Activated T-helper 1 cell treated with anti-CD3 and anti-CD28 coated beads, Interleukin-12 subunit alpha, Interleukin-12 subunit beta, Interleukin-2, Interleukin-4 antibody, amounts not matched to agents 30 ng/mL and 10 ng/mL and 1 ng/mL, durations not matched to agents 14 hours and 24 hours and 36 hours (primary cell): Measurements from ENCODE around the gene CD40. TPM values are rescaled to one million over a fixed set of nuclear protein-coding genes. Genes with fewer than 3 reads are reported as not detected.

ENCODE experiments used
- DNase-seq: peaks from one replicate; pipeline ENCODE4 v3.0.0; 2021; ENCODE audit warnings: low spot score
- H3K27ac Mint-ChIP-seq: one replicate; pipeline ENCODE4 v1.8.0; 2021; ENCODE audit warnings: mild to moderate bottlenecking, mixed read lengths
- H3K27me3 Mint-ChIP-seq: one replicate; pipeline ENCODE4 v1.8.0; 2022; ENCODE audit warnings: mild to moderate bottlenecking, moderate library complexity, mixed read lengths; ENCODE audit not compliant: insufficient read depth
- H3K36me3 Mint-ChIP-seq: one replicate; pipeline ENCODE4 v1.8.0; 2021; ENCODE audit warnings: low read depth, mixed read lengths
- H3K4me1 Mint-ChIP-seq: one replicate; pipeline ENCODE4 v1.8.0; 2021; ENCODE audit warnings: low read depth, mixed read lengths
- H3K4me3 Mint-ChIP-seq: one replicate; pipeline ENCODE4 v1.8.0; 2021; ENCODE audit warnings: mild to moderate bottlenecking, moderate library complexity, mixed read lengths
- H3K9me3 Mint-ChIP-seq: one replicate; pipeline ENCODE4 v1.8.0; 2021; ENCODE audit warnings: mixed read lengths
- intact Hi-C: fragments of 100-400 bp; cut with micrococcal nuclease; formaldehyde crosslinking; loops from one replicate; pipeline ENCODE4 v1.15.1; 2024
- total RNA-seq: library from RNA; stranded (reverse); gene quantifications from 2 replicates; pipeline ENCODE4 v1.2.3, GENCODE V29; 2022

CD40 gene
- total RNA-seq, 1 donor from 2014 or later = 2.0 TPM

GRCh38 chr20:46150943-46151342 is 32.8 kb downstream of the CD40 start:
- Mint-ChIP-seq H3K27me3 (peaks cover 5% of the 10 kb centered on the region), H3K36me3 (no peaks in the 10 kb centered on the region), H3K27ac (no peak overlapping the region), H3K4me1 (no peaks in the 10 kb centered on the region), H3K9me3 (no peaks in the 10 kb centered on the region), H3K4me3 (no peak overlapping the region)
- intact Hi-C loops = no loop called here
- no peak for DNase-seq

- H3K36me3 Mint-ChIP-seq = no peaks in the 10 kb centered on the region
- H3K4me1 Mint-ChIP-seq = no peaks in the 10 kb centered on the region
- peaks cover 5% of the 10 kb centered on the region for H3K27me3 Mint-ChIP-seq
- no peak overlapping the region for H3K27ac Mint-ChIP-seq
- intact Hi-C loops = loop anchor here (1.0 kb wide), 1 partner anchor 129 kb away; no protein-coding TSS in a partner anchor
- no peak for DNase-seq
- no peak overlapping the region for H3K4me3 Mint-ChIP-seq
- no peaks in the 10 kb centered on the region for H3K9me3 Mint-ChIP-seq
Measured at GRCh38 chr20:46151936-46152335, 33.8 kb downstream of the CD40 start.

- Mint-ChIP-seq H3K27me3 (peaks cover 7% of the 10 kb centered on the region), H3K36me3 (no peaks in the 10 kb centered on the region), H3K4me3 (no peak overlapping the region), H3K9me3 (no peaks in the 10 kb centered on the region), H3K4me1 (no peaks in the 10 kb centered on the region), H3K27ac (no peak overlapping the region)
- DNase-seq = no peak
- intact Hi-C loops = loop anchor here (1.0 kb wide), 1 partner anchor 130 kb away; no protein-coding TSS in a partner anchor
Measured at GRCh38 chr20:46152824-46153586, 34.9 kb downstream of the CD40 start.

- Mint-ChIP-seq H3K9me3 (no peaks in the 10 kb centered on the region), H3K36me3 (no peaks in the 10 kb centered on the region), H3K4me1 (no peaks in the 10 kb centered on the region), H3K27ac (no peak overlapping the region), H3K27me3 (peaks cover 9% of the 10 kb centered on the region), H3K4me3 (no peak overlapping the region)
- no peak for DNase-seq
- intact Hi-C loops = no loop called here
Measured at GRCh38 chr20:46154305-46154704, 36.2 kb downstream of the CD40 start.

GRCh38 chr20:46154796-46155195 is 36.7 kb downstream of the CD40 start:
- Mint-ChIP-seq H3K4me3 (no peak overlapping the region), H3K4me1 (no peaks in the 10 kb centered on the region), H3K9me3 (no peaks in the 10 kb centered on the region), H3K27ac (no peak overlapping the region), H3K36me3 (no peaks in the 10 kb centered on the region), H3K27me3 (peaks cover 11% of the 10 kb centered on the region)
- intact Hi-C loops = no loop called here
- DNase-seq = no peak

- Mint-ChIP-seq H3K27ac (no peak overlapping the region), H3K4me3 (no peak overlapping the region), H3K4me1 (no peaks in the 10 kb centered on the region), H3K36me3 (no peaks in the 10 kb centered on the region), H3K9me3 (no peaks in the 10 kb centered on the region), H3K27me3 (peaks cover 9% of the 10 kb centered on the region)
- no peak for DNase-seq
- intact Hi-C loops = no loop called here
Measured at GRCh38 chr20:46156065-46156464, 38.0 kb downstream of the CD40 start.

GRCh38 chr20:46157076-46157592 is 39.0 kb downstream of the CD40 start:
- Mint-ChIP-seq H3K4me1 (no peaks in the 10 kb centered on the region), H3K27ac (no peak overlapping the region), H3K4me3 (no peak overlapping the region), H3K9me3 (no peaks in the 10 kb centered on the region), H3K27me3 (peaks cover 9% of the 10 kb centered on the region), H3K36me3 (no peaks in the 10 kb centered on the region)
- DNase-seq = no peak
- intact Hi-C loops = no loop called here

GRCh38 chr20:46157625-46158024 is 39.5 kb downstream of the CD40 start:
- Mint-ChIP-seq H3K4me3 (no peak overlapping the region), H3K4me1 (no peaks in the 10 kb centered on the region), H3K27me3 (peaks cover 9% of the 10 kb centered on the region), H3K27ac (no peak overlapping the region), H3K36me3 (no peaks in the 10 kb centered on the region), H3K9me3 (no peaks in the 10 kb centered on the region)
- DNase-seq = no peak
- intact Hi-C loops = no loop called here

- Mint-ChIP-seq H3K9me3 (no peaks in the 10 kb centered on the region), H3K36me3 (no peaks in the 10 kb centered on the region), H3K27ac (no peak overlapping the region), H3K27me3 (peaks cover 10% of the 10 kb centered on the region), H3K4me3 (no peak overlapping the region), H3K4me1 (no peaks in the 10 kb centered on the region)
- DNase-seq = no peak
- intact Hi-C loops = no loop called here
Measured at GRCh38 chr20:46158476-46158987, 40.4 kb downstream of the CD40 start.

- no peak overlapping the region for H3K4me3 Mint-ChIP-seq
- H3K27ac Mint-ChIP-seq = no peak overlapping the region
- no peaks in the 10 kb centered on the region for H3K36me3 Mint-ChIP-seq
- DNase-seq = no peak
- no peaks in the 10 kb centered on the region for H3K4me1 Mint-ChIP-seq
- intact Hi-C loops = no loop called here
- peaks cover 14% of the 10 kb centered on the region for H3K27me3 Mint-ChIP-seq
- H3K9me3 Mint-ChIP-seq = no peaks in the 10 kb centered on the region
Measured at GRCh38 chr20:46159101-46159897, 41.2 kb downstream of the CD40 start.

- Mint-ChIP-seq H3K27me3 (peaks cover 14% of the 10 kb centered on the region), H3K36me3 (no peaks in the 10 kb centered on the region), H3K4me1 (no peaks in the 10 kb centered on the region), H3K27ac (no peak overlapping the region), H3K4me3 (no peak overlapping the region), H3K9me3 (no peaks in the 10 kb centered on the region)
- intact Hi-C loops = no loop called here
- DNase-seq = no peak
Measured at GRCh38 chr20:46160661-46161060, 42.5 kb downstream of the CD40 start.

- no peak overlapping the region for H3K27ac Mint-ChIP-seq
- H3K36me3 Mint-ChIP-seq = no peaks in the 10 kb centered on the region
- no peak for DNase-seq
- peaks cover 17% of the 10 kb centered on the region for H3K27me3 Mint-ChIP-seq
- intact Hi-C loops = no loop called here
- no peaks in the 10 kb centered on the region for H3K4me1 Mint-ChIP-seq
- no peak overlapping the region for H3K4me3 Mint-ChIP-seq
- no peaks in the 10 kb centered on the region for H3K9me3 Mint-ChIP-seq
Measured at GRCh38 chr20:46161921-46162320, 43.8 kb downstream of the CD40 start.

- Mint-ChIP-seq H3K36me3 (no peaks in the 10 kb centered on the region), H3K27ac (no peak overlapping the region), H3K27me3 (peaks cover 13% of the 10 kb centered on the region), H3K9me3 (no peaks in the 10 kb centered on the region), H3K4me1 (no peaks in the 10 kb centered on the region), H3K4me3 (no peak overlapping the region)
- DNase-seq = no peak
- intact Hi-C loops = no loop called here
Measured at GRCh38 chr20:46164254-46164653, 46.1 kb downstream of the CD40 start.
